ENCODE measurements around the gene ALDH5A1.

ALDH5A1 gene

DNA sequence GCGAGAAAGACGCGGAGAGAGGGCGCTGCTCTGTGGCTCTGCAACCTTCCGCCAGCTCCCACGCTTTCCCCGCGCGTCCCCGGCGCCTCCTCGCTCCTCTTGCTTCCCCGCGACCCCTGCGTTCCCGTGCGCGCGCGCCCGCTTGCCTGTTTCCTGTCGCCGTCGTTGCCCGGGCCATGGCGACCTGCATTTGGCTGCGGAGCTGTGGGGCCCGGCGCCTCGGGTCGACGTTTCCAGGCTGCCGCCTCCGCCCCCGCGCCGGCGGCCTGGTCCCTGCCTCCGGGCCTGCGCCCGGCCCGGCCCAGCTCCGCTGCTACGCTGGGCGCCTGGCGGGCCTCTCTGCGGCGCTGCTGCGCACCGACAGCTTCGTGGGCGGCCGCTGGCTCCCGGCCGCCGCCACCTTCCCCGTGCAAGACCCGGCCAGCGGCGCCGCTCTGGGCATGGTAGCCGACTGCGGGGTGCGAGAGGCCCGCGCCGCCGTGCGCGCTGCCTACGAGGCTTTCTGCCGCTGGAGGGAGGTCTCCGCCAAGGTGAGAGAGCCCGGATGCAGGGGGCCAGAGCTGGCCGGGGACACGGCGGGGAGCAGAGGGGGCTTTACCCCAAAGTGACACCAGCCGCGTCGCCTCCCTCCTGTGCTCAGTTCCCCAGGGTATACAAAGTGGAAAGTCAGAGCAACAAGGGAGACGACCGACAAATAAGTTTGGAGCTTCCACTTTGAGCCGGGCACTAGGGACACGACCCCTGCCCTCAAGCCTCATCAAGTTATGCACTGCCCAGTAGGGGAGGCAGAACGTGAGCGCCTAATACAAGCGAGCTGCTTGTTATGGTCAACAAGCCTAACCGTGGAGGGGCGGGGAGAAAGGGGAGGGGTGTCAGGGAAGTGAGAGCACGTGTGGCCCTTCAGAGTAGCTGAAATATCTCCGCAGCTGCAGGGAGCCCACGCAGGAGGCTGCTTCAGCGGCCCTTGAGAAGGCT, at the start of gene ALDH5A1:
Gene ALDH5A1 (plus strand): TSS at position 149 of the 975 bp plus-strand sequence. CDS start 28 bp downstream, at position 177.
- peak; percentile 65 for DNase-seq

DNA sequence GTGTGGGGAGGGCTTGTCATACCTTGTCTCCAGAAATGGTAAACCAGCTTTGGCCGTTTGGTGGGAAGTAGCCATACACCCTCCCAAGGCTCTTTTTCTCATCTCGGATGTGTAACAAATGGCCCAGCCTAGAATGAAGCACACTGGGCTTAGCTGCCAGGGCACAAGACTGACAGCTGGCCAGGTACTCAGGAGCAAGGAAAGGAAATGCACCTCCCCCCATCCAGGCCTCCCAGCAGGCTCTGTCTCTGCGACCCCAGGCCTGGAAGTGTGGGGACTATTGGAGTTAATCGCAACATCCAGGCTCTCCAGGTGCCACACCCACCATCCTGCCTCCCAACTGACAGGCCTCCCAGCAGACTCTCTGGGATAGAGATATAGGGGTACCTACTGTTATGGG, 49.1 kb upstream of the ALDH5A1 start:
- no peak for DNase-seq

DNA sequence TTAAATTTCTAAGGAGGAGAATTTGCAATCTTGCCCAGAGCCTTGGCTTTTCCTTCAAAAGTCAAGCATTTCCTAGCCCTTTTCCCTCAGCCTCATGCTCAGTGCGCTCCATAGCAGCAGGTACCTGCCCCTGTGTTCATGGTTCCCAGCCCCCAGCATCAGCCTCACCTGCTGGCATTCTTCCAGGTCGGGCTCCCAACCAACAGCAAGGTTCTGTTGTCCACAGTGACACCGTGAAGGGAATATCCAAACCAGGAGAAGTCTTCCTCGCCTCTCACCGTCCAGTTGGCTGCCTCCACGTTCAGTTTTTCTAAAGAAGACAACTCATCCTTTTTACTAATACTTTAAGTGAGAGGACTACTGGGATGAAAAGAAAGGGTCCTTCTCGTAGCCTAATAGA, 48.1 kb upstream of the ALDH5A1 start:
- no peak for DNase-seq

DNA sequence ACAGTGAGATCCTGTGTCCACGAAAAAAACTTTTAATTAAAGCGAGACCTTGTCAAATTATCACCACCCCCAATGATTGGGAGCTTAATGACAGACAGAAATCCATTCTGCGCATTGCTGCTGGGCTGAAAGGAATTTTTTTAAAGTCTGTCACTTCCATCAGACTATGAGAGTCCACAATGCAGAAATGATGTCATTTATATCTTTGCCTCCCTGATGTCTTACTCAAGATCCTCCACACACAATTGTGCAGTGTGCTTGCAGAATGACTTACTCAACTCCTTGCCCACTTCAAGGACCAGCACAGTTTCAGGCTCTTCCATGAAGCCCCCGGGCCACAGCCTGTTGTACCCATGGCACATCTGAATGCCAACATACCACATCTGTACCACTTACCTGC, 46.4 kb upstream of the ALDH5A1 start:
- DNase-seq = no peak

DNA sequence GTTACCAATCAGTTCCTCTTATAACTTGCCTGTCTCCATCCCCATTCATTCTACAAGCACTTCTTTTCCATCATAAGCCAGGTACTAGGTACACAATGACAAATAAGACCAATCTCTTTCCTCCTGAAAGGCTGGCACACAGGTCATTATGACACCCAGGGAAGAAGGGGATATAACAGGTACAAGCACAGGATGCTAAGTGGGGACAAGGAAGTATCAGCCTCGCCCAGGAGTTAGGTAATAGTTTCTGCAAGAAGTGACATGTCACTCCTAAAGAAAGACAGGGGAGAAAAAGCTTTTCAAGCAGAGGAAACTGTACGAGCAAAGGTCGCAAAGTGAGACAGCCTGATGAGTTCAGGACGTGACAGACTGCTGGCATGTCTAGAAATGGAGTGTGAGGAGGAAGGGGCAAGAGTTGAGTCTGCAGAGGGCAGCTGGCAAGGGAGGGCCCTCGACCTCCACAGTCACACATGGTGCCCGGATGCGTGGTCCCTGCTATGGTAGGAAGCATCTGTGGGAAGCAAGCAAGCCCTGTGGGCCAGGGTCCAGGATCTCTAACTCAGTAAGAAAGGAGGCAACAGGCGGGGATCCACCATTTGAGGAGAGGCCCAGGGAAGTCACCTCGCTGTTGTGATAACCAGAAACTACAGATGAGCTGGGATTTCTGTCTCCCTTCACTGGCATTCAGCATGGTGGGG, 45.8 kb upstream of the ALDH5A1 start:
- no peak for DNase-seq

DNA sequence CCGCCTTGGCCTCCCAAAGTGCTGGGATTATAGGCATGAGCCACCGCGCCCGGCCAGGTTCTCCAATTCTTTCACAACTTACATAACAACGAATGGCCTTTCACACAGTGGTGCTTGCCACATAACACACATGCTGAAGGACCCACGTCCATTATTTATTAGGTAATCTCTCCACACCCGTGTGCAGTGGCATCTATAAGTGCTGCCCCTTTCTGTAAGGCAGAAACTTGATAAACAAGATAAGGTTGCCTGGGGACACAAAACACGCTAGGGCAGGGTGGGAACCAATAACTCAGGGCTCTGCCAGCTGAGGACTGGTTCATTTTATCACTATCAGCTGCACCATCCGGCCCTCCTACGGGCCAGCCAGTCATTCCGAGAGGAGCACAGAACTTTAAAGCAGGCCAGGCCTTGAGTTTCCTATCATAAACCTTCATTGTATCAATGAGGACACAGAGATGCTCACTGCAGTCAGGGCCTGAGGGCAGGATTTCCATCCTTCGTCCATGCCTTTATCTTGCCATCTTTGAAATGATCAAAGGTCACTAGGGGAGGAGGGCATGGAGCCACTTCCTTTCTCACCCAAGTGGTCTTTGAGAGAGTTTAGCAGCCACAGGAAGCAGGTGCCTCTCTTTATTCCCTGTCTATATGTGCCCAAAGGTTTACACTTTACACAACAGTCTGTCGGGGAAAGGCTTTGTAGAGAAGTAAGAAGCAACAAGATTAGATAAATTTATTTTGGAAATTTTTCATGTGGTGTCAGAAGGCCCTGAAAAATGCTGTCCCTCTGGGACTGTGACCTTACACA, 43.0 kb upstream of the ALDH5A1 start:
- no peak for DNase-seq

DNA sequence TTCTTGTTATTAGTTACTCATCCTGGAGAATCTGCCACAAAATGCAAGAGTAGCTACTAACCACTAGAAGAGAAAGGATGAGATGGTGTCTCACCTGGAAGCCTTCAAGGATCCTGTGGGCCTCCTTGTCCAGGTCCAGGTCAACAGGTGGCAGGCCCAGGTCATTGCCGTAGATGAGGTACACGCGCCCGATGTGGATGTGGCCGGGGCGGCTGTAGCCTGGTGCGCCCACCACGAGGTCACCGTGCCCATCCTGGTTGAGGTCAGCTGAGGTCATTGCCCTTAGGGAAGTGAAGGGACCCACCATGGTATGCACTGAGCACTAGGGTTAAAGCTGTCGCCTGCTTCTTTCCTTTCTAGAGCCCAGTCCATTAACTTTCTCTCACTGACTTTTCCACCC, 40.8 kb upstream of the ALDH5A1 start:
- no peak for DNase-seq

DNA sequence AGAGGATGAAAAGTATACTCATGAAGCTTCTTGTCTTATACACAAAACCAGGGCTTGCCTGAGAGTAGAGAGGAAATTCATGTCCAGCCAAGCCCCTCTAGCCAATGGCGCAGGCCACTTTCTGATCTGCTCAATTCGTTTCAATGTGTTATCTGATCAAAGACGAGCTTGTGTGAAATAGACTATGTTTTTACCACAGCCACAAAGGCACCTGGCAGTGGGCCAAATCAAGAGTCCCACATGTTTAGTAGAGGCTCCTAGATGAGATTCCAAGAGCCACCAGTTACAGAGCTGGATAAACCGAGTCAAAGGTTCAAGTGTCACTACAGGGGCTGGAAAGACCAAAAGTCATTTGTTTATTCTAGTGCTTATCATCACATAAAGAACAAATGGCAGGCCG, 40.3 kb upstream of the ALDH5A1 start:
- DNase-seq = no peak

DNA sequence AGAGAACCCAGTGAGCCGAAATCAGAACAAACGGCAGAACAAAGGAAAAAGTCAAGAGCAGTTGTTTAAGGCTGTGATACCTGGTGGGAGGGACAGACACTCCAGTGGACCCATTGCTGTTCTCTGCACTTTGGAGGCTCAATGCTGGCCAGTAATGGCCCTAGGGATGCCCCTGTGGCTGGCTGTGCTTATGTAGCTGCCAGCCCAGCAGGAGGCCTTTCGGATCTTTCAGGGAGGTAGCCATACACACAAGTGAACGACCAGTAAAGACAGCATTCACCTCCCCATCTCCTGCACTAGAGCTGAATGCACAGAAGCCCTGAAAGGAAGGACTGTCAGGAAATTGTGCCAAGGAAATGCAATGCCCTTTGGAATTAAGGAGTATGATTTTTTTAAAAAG, 39.7 kb upstream of the ALDH5A1 start:
- no peak for DNase-seq

DNA sequence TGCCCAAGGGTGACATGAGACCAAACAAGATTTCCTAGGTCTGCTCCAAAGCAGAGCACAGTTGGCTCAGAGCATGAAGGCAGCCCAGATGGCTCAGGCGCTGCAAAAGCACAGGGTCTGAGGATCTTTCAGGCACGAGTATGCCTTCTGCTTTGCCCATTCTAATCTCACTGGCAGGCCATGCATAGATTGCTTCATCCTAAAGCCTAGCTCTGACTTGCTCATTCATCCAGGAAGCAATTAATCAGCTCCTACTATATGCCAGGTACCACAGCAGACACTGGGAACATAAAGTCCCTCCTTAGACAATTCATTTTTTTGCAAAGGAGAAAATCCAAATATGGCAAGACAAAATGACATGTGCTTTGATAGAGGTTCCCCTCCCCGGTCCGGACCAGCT, 36.6 kb upstream of the ALDH5A1 start:
- DNase-seq = no peak

DNA sequence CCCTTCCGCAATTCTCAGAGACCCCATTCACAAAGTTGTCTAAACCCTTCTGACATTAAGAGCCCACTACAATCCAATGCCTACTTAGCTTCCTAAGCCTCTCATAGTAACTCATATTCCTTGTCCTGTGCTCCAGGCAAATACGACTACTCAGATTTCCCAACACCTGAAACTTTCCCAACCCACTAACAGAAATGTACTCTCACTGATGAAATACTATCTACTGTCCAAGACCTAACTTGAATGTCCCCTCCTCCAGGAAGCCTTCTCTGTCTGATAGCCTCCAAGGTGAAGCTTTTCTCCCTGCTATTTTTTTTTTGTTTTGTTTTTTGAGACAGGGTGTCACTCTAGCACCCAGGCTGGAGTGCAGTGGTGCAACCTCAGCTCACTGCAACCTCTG, 35.8 kb upstream of the ALDH5A1 start:
- no peak for DNase-seq

DNA sequence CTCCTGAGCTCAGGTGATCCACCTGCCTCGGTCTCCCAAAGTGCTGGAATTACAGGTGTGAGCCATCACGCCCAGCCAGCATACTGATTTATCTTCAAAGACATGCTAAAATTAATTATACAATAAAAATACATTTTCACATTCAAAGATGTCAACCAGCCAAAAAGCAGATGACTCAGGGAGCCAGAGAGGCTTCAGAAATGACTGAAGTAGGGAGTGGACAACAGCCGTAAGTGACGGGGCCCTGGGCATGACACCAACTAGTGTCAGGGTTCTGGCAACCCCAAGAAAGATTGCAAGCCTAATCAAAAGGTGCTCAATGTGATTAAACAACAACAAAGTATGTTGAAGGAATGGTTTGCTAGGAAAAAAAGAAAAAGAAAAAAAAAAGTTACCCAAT, 33.8 kb upstream of the ALDH5A1 start:
- no peak for DNase-seq

DNA sequence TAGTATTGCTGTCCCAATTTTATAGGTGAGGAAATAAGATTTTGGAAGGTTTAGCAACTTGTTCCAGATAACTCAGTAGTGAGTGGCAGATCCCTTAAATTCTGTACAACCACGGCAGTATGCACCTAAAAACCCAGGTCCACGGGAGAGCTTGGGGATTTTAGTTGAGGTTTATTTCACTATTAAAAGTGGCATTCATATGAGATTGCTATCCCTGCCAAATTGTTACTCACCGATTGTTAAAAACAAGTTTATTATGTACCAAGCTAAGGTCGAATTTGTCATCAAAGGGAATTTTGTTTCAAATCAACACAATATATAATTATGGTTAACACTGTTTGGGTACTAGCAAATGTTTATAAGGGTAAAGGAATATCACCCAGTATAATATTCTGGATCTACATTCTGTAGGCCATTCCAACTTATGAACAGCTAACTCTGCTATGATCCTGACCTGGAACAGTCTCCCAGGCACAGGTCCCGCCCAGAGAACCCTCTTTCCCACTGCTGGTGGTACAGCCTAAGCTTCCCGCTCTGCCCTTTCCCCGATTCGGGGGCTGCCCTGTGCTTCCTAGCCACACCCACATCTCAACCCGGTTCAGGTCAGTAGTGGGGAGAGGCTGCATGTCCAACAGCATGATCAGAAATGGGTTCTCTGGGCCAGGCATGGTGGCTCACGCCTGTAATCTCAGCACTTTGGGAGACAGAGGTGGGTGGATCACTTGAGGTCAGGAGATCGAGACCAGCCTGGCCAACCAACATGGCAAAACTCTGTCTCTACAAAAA, 30.3 kb upstream of the ALDH5A1 start:
- no peak for DNase-seq

DNA sequence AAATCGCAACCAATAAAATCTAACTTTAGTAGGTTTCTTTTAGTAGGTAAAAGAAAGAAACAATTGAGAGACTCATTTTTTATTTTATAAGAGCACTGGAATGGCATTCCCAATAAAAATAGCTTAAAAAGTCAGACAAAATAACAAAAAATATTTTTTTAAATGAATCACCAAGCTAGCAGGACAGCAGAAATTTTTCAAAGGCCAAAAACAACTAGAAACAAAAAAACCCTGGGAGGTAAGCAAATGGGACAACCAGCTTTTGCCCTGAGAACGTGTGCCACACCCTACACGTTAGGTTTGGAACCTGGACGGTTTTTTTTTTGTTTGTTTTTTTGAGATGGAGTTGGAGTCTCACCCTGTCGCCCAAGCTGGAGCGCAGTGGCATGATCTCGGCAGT, 25.0 kb upstream of the ALDH5A1 start:
- no peak for DNase-seq

DNA sequence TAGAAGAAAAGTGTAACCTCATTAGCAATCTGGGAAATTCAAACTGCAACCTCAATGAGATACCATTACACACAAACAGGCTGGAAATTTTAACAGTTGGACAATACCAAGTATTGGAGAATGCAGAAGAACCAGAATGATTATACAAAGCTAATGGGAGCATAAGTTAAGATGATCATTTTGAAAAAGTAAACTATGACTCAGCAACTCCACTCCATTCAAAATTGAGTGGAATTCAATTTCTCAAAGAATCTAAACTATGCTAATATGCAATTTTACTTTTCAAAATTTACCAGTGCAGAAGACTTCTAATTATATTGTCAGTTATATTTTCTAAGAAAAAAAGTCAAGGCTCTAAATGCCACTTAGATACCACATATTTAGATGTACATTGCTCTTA, 22.6 kb upstream of the ALDH5A1 start:
- no peak for DNase-seq

DNA sequence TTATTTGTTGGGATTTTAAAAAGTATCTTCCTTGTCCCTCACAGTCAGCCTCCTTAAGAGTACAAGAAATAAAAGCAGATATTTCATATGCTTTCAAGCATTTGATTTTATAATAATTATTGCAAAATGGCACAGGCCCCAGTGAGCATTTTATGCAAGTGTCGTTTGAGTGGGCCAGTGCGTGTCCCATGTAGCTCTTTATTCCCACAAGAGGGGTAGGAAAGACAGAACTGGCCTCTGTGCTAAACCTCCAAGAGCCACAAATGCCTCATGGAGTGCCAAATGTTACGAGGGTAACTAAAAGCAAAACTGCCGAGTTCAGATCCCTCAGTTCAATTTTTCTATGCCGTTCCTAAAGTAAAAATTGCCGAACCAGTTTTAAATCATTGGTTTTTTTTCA, 18.1 kb upstream of the ALDH5A1 start:
- DNase-seq = no peak

DNA sequence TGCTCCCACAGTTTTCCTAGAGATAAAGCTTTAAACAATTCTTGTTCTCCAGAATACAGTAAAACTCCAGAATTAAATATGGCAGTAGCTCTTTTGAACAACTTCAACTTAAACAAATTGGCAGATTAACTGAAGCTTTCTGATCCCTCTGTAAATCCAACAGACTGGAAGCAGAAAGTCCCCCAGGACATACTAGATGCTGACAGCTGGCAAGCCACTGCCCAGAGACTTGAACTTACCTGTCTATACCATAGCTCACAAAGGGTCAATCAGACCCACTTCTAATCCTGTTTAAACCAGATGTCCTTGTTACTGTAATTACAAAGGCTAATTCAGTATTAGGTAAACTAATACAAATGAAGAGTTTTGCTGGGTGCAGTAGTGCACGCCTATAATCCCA, 17.7 kb upstream of the ALDH5A1 start:
- DNase-seq = no peak

DNA sequence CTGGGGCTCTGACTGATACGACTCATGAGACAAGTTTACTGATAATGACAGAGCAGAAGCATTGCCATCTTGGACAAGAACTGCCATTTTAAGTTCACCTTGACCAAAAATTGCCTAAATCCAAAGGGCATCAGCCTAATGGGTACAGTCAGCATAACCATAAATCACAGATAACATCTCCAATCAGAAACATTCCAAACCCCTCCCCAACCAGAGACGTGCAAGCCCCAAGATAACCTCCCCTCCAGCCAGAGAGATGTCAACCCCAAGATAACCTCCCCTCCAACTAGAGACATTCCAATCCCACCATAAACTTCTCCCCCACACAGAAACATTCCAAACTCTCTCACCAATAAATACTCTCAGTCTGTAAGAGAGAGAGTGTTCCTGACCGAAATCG, 15.9 kb upstream of the ALDH5A1 start:
- DNase-seq = no peak

DNA sequence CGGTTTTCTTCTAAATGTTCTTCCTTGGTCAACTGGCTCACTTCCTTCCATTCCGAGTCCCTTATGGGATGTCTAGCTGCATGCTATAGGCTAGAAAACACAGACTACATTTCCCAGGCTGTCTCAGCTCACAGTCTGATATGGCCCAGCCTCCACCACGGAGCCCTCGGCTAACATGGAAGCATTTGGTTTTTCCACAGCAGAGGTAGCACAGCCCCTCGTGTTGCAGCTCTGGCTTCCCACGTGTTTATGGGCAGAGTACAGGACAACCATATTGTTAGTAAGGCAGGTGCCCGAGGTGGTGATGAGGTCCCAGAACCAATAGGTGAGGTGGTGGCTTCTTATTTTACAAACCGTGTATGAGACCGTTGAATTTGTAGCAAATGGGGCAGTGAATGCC, 14.1 kb upstream of the ALDH5A1 start:
- no peak for DNase-seq

DNA sequence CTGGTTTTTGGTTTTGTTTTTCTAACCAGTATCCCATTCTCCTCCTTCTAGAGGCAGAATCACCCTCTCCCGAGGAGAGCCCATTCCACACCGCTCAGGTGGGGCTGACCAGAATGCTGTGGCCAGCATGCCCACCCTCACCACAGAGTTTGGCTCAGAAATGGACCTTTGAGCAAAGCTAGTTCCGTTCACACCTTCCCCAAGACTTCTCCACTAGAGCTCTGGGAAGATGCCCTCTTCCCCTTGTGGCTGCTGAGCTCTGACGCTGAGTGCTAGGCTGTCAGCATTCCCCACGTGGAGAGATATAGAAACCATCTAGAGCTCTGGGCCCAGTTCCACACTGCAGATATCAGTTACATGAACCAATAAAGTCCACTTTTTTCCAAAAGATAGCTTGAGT, 13.3 kb upstream of the ALDH5A1 start:
- no peak for DNase-seq

DNA sequence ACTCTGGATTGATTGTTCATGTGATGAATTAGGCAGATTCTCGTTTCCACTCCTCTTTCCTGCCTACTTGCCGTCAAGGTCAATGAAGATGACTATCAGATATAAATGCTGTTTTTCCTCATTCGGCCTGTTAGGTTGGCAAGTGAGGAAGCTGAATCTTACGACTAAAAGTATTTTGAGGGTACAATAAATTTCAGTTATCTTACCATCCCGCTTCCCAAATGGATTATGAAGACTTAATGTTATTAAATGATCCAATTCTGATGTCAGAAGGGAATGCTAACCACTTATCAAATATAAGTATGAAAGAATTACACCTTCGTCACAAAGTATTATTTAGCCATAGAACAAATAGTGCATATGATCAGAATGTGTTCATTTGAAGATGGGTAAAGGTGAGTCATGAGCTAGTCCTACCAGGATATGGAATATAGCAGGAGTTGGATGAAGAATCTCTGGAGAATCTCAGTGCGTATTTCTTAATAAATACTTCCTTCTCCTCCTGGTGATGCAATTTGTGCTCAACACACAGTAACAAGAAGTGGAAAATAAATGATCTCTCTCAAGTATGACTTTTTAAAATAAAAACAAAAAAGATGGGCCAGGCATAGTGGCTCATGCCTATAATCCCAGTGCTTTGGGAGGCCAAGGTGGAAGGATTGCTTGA, 10.0 kb upstream of the ALDH5A1 start:
- no peak for DNase-seq

DNA sequence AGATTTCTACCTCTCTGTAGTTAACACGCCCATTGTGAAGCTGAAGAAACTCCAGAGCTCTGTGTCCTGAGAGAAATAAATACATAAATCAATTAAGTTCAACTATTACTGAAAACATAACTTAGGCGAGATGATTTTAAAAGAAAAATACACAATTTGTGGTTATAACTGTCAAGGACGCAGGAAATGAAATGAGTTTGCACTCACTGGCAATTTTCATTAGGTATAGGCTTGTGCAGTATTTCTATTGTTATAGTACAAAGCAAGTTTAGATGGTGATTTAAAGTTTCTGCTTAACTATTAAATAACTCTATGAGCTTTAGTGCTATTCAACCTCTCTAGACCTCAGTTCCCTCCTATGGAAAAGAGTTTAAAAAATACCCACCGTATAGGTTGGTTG, 8.7 kb upstream of the ALDH5A1 start:
- no peak for DNase-seq

All from EL (cell line).